A204.1 (cell line): ENCODE results near the gene EPM2A.
"Not testable (repeated sequence)": the region's sequence is repeated elsewhere in the genome, so short reads cannot be mapped to it uniquely, and the experiment has no call there.

ENCODE experiments used
- FAIRE-seq: peaks from 2 replicates; lab custom pipeline; 2012; peaks lifted over from hg19 to GRCh38; lab: Jason Lieb, UNC

The EPM2A gene

DNA sequence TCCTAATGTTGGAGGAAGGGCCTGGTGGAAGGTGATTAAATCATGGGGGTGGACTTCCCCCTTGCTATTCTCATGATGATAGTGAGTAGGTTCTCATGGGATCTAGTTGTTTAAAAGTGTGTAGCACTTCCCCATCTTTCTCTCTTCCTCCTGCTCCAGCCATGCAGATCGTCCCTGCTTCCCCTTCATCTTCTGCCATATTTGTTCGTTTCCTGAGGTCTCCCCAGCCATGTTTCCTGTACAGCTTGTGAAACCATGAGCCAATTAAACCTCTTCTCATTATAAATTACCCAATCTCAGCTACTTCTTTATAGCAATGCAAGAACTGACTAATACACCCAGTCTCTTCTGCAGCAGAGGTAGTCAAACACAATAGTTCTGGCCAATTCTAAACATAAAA lies 5.4 kb downstream of the EPM2A start:
- no peak for FAIRE-seq

DNA sequence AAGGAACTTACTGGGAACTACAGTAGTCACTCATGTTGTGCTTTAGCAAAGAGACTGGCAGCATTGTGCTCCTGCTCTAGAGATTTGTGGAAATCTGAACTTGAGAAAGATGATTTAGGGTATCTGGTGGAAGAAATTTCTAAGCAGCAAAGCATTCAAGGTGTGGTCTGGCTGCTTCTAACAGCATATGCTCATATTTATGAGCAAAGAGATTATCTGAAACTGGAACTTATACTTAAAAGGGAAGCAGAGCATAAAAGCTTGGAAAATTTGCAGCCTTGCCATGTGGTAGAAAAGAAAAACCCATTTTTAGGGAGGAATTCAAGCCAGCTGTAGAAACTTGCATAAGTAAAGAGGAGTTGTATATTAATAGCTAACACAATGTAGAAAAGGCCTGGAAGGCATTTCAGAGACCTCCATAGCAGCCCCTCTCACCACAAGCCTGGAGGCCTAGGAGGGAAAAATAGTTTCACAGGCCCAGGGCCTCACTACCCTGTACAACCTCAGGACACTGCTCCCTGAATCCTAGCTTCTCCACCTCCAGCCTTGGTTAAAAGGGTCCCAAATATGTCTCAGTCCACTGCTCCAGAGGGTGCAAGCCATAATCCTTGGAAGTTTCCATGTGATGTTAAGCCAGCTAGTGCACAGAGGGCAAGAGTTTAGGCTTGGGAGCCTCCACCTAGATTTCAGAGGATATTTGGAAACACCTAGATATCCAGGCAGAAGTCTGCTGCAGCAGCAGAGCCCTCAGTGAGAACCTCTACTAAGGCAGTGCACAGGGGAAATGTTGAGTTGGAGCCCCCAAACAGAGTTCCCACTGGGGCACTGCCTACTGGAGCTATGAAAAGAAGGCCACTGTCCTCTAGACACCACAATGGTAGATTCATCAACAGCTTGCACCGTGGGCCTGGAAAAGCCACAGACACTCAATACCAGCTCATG lies 6.6 kb downstream of the EPM2A start:
- FAIRE-seq, result no peak

DNA sequence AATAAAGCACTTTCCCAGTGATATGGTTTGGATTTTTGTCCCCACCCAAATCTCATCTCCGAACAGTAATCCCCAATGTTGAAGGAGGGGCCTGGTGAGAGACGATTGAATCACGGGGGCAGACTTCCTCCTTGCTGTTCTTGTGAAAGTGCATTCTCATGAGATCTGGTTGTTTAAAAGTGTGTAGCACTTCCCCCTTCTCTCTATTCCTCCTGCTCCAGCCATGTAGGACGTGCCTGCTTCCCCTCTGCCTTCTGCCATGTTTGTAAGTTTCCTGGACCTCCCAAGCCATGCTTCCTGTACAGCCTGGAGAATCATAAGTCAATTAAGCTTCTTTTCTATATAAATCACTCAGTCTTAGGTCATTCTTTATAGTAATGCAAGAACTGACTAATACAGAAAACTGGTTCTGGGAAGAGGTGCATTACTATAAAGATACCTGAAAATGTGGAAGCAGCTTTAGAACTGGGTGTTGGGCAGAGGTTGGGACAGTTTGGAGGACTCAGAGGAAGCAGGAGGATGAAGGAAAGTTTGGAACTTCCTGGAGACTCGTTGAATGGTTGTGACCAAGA lies 7.4 kb downstream of the EPM2A start:
- FAIRE-seq, result no peak

DNA sequence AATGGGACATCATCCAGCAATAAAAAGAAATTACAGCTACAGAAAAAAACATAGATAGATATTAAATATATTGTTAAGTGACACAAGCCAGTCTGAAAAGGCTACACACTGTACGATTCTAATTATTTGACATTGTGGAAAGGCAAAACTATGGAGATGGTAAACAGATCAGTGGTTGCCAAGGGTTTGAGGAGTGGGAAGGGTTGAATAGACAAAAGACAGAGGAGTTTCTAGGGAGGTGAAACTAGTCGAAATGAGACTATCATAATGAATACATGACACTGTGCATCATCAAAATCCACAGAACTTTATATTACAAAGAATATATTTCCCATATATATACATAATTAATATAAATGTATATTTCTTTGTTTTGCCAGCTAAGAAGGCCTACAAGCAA lies 9.8 kb downstream of the EPM2A start:
- no peak for FAIRE-seq

DNA sequence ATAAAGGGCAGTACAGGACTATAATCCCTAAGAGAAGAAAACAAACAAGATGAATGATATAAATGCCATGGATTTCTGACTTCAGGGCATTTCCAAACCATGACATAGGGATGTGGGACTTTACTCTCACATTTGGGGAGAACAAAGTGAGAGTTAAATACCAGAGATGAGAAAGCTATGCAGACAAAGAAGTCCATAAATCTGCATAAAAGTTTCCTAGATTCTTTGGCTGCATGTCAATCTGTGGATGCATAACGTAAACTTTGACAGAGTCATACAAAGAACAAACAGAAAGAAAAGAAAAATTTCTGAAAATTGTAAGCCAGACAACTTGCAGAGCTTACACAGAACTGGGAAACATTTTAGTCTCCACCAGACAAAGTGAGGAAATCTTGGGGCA lies 11.7 kb downstream of the EPM2A start:
- FAIRE-seq, result no peak

DNA sequence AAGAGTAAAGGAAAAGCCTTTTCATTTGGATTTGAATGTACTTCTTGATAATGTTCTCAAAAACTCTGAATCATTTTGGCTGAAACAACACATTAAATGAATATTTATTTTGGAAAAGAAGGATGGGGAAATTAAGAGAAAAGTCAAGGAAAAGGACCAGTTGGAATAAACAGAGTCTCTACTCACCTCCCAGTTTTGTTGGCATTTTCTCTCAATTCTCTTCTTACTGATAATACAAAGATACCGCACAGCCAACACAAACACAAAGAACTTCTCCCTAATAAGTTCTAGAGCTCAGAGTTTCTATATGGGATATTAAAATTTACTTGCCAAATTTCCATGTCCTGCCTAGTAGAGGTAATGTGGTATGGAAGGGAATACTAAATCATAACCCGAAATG lies 13.1 kb downstream of the EPM2A start:
- no peak for FAIRE-seq

DNA sequence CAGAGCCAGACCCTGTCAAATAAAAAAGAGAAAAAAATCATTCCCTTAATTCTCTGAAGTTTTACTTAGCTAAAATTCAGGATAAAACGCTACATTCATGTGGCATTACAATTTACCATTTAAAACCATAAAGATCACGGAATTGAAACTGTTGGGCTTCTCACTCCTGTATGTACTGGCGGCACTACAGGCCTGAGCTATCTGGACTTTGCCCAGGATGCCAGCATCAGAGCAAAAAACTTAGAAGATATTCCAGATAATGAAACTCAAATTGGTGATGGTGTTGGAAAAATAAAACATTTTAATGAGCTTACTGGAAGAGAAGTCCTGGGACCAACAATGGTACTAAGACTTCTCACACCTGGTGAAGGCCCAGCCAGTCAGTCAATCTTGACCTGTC lies 14.2 kb downstream of the EPM2A start:
- FAIRE-seq, result no peak

DNA sequence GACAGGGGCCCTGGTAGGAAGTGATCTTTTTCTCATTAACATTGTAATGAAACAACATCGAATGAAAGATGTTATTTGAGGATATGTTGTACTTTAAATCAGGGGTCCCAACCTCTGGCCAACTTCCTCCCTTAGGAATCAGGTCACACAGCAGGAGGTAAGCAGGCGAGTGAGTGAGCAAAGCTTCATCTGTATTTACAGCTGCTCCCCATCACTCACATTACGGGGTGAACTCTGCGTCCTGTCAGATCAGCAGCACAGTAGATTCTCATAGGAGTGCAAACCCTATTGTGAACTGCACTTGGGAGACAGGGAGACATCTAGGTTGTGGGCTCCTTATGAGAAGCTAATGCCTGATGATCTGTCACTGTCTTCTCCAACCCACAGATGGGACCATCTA lies 19.9 kb downstream of the EPM2A start:
- no peak for FAIRE-seq

DNA sequence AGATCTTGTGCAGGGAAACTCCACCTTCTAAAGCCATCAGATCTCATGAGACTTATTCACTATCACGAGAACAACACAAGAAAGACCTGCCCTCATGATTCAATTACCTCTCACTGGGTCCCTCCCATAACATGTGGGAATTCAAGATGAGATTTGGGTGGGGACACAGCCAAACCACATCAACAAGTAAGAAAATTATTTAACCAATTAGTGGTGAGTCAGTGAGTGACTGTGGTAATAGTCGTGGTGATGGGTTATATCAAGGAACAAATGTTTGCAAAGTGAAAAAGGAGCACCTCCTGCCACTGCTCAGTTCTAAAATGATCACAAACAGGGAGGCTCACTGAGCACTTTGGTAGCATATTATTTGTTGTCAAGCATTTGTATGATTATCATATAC lies 20.6 kb downstream of the EPM2A start:
- FAIRE-seq, result no peak

DNA sequence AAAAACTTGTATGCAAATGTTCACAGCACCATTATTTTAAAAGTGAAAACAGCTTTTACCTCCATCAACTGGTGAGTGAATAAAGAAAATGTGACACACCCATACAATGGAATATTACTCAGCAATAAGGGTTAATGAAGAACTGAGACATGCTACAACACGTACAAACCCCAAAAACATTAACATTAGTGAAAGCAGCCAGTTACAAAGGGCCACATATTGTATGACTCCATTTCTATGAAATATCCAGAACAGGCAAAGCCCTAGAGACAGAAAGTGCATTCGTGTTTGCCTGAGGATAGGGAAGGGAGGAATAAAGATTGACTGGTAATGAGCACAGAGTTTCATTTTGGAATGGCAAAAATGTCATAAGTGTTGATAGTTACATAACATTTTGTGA lies 21.5 kb downstream of the EPM2A start:
- FAIRE-seq, result no peak

DNA sequence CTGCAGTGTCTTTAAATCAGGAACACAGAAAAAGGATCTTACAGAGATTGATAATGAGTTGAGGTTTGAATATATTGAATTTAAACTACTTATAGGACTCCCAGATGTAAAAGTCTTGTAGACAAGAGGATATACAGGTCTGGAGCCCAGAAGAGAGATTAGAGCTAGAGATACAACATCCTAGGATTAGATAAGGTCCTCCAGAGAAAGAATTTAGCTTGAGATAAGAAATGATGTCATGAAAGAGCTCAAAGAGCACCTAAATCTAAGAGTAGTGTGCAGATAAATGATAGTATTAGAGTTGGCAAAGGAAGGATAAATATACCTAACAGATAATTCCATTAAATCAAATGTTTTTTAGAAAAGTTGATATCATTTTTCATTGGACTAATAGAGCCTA lies 23.9 kb downstream of the EPM2A start:
- FAIRE-seq, result no peak

DNA sequence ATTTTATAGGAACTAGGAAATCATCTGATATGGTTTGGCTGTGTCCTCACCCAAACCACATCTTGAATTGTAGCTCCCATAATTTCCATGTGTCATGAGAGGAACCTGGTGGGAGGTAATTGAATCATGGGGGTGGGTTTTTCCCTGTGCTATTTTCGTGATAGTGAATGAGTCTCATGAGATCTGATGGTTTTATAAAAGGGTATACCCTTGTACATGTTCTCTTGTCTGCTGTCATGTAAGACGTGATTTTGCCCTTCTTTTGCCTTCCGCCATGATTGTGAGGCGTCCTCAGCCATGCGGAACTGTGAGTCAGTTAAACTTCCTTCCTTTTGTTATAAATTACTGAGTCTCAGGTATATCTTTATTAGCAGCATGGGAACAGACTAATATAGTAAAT lies 27.9 kb downstream of the EPM2A start:
- no peak for FAIRE-seq

DNA sequence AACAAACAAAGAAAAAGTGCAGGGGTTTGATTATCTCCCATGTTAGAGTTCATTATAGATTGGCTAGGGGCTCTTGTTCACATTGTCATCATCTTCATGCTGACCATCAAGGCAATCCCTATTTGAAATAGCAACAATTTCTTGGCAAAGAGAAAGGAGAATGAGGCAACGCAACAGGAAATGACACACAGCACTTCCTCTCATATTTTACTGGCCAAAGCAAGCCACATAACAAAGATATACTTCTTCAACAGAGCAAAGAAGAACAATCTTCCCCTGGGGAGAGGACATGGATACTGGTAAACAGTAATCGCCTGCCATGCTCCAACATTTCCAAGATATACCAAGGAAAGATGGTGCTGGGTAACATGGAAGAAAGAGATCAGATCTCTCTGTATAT lies 29.8 kb downstream of the EPM2A start:
- no peak for FAIRE-seq

DNA sequence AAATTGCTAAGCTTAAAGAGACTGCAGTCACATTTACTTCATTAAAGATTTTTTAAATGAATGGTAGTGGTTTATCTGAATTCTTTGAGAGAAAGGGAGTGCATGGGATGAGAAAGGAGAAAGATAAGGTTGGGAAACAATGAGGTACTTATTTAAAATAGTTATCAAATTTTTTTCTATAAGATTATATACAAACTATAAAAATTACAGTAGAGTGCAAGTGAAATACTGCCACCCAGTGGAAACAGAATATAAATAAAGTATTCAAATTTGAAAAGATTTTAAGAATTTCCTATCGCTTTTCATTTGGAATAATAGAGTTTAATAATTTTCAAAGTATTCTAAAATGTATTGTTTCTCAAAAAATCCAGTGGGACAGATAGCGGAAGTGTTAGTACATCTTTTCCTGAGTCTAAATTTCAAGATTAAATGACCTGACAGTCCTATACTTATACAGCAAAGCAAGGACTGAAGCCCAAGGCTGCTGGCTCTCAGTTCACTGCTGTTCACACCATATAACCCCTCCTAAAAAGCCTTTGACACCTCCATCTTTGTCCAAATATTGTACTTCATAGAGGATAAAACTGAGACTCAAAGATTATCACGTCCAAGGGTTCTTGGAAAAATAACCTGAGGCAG lies 31.1 kb downstream of the EPM2A start:
- FAIRE-seq, result peak; percentile 97

DNA sequence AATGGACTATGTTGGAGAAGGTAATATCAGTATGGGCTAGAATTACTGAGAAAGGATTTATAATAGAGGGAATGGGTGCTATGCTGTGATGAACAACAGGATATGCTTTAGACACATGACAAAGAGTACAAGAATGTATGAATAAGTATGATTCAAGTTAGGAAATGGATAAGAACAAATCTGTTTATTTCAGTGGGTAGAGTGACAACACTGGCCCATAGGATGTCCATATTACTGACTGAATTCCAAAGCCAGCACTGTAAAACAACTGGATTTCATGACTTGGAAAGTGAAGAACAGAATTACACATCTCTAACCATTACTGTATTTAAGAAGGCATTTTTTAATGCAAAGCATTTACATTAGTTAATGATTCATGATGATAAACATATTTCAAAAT lies 35.9 kb downstream of the EPM2A start:
- FAIRE-seq, result no peak

DNA sequence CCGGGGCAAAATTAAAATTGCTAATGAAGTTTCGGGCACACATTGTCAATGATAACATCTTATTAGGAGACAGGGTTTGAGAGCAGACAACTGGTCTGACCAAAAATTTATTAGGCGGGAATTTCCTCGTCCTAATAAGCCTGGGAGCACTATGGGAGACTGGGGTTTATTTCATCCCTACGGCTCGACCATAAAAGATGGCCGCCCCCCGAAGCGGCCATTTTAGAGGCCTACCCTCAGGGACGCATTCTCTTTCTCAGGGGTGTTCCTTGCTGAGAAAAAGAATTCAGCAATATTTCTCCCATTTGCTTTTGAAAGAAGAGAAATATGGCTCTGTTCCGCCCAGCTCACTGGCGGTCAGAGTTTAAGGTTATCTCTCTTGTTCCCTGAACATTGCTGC lies 37.9 kb downstream of the EPM2A start:
- not testable (repeated sequence) for FAIRE-seq

DNA sequence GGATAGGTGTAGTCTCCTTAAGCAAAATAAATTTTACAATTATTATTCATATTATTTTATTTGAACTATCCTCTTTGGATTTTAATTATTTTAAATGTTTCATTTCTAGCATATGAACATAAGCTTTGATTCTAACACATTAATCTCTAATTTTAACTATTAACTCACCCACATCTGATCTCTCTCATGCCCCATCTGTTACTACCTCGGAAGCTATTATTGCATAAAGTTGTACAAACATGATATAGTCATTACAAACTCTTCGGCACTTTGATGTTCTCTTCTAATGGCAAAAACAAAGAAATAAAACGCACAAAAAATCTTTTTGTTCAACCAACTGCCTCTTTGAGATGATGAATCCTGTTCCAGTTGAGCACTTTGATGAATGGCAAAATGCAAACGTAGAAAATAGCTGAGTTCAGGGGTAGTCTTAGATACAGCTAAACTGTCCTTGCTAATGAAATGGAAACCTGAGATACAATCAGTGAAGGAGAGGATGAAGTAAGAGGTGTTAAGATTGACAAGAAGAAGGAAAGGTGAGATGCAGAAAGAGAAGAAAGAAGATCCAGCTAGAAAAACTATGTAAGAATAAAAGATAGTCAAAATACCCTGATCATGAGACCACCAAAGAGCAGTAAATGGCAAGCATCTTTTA lies 41.1 kb downstream of the EPM2A start:
- peak; percentile 47 for FAIRE-seq

DNA sequence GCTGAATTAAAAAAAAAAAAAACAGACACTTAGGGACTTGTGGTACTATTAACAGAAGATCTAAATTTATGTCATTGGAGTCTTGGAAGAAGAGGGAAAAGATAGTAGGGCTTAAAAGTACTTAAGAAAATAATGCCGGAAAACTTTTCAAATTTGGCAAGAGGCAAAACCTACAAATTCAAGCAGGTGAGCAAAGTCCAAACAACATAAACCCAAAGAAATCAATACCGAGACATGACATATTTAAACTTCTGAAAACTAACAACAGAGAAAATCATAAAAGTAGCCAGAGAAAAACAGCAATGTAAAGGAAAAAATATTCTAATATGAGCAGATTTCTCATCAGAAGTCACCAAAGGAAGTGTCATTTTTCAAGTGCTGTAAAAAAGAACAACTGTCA lies 44.4 kb downstream of the EPM2A start:
- no peak for FAIRE-seq

DNA sequence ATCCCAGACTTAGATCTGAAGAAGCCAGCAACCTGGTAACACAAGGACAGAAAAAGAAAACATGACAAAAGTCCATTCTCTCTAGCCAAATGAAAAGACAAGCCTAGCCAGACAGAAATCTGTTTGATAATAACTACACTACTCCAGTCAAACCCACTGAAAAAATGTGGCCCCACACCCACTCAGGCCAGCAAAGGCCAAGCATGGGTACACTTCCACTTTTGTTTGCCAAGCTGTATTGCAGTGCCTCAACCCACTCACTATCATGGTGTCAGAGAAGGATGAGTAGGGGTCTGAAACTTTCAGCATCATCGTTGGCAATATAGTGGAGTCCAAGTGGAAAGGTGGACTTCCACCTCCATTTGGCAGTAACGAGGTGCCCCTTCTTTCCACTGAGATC lies 45.8 kb downstream of the EPM2A start:
- FAIRE-seq, result no peak

DNA sequence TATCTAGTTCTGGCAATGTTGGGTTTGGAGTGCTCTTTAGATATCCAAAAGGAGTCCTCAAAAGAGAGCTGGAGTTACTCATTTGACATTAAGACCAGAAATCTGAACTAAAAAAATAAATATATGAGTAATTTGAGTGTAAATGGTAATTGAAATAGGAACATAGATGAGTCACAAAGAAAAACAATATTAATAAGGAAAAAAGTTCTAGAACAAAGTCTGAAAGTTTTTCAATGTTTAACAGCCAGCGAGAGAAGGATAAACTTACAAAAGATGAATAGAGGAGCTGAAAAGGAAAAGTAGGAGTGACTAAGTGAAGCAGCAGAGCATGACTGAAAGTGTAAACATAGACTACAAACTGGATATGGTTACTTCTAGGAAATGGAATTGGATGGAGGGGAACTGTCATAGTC lies 46.8 kb downstream of the EPM2A start:
- no peak for FAIRE-seq

DNA sequence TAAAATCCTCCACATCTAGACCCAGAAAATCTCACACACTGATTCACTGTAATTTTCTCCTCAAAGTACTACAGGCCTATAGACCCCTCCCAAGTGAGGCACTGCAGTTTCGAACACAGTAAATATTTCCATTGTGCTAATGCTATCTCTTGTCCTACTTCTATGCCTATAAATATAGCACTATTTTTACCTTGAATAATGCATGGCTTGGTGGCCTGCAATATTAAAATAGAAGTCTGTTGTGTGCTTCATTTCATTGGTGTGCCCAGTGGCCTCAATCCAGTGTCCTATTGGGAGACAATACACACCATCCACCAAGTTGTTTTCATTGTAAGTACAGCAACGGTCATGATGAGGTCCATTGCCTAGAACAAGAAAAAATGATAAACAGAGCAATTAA lies 49.4 kb downstream of the EPM2A start:
- FAIRE-seq, result no peak

DNA sequence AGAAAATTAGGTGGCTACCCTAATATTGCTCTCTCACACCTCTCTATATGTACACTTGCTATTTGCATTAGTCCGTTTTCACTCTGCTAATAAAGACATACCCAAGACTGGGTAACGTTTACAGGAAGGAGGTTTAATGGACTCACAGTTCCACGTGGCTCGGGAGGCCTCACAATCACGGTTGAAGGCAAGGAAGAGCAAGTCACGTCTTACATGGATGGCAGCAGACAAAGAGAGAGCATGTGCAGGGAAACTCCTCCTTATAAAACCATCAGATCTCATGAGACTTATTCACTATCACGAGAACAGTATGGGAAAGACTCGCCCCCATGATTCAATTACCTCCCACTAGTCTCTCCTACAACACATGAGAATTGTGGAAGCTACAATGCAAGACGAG lies 53.4 kb downstream of the EPM2A start:
- no peak for FAIRE-seq

DNA sequence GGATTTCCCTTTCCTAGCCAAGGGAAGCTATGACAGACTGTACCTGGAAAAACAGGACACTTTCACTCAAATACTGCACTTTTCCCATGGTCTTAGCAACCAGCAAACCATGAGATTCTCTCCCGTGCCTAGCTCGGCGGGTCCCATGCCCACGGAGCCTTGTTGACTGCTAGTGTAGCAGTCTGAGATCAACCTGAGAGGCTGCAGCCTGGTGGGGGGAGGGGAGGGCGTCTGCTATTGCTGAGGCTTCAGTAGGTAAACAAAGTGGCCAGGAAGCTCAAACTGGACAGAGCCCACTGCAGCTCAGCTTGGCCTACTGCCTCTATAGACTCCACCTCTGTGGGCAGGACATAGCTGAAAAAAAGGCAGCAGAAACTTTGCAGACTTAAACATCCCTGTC lies 61.8 kb downstream of the EPM2A start:
- no peak for FAIRE-seq
